ENCODE data around the gene RADIL. TPM values are rescaled to one million over a fixed set of nuclear protein-coding genes. Genes with fewer than 3 reads are reported as not detected.

Gene RADIL
- total RNA-seq, 4 donors from 2014 or later = 0.80 to 6.2 (median 1.7) TPM

- TF ChIP-seq POLR2A (IDR thresholded peaks at IDR 0.05) = peak; percentile 25
- TF ChIP-seq POLR2AphosphoS5 (IDR thresholded peaks at IDR 0.05) = peak in 1 of 3 donors; percentile 28
- TF ChIP-seq, protein P1, sequence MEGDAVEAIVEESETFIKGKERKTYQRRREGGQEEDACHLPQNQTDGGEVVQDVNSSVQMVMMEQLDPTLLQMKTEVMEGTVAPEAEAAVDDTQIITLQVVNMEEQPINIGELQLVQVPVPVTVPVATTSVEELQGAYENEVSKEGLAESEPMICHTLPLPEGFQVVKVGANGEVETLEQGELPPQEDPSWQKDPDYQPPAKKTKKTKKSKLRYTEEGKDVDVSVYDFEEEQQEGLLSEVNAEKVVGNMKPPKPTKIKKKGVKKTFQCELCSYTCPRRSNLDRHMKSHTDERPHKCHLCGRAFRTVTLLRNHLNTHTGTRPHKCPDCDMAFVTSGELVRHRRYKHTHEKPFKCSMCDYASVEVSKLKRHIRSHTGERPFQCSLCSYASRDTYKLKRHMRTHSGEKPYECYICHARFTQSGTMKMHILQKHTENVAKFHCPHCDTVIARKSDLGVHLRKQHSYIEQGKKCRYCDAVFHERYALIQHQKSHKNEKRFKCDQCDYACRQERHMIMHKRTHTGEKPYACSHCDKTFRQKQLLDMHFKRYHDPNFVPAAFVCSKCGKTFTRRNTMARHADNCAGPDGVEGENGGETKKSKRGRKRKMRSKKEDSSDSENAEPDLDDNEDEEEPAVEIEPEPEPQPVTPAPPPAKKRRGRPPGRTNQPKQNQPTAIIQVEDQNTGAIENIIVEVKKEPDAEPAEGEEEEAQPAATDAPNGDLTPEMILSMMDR (IDR thresholded peaks at IDR 0.05) = no peak
- TF ChIP-seq EP300 (IDR thresholded peaks at IDR 0.05; ENCODE audit: low read depth) = no peak
- DNase-seq = no peak
- in situ Hi-C loops (cut with MboI; ENCODE audit: low pct_ligation_motif_present in 1 of 4, low pct_unique_long_range_greater_than_20kb in 1 of 4, low sequenced_read_pairs in 3 of 4) (loop anchor here in 1 of 4 donors (10.0 kb wide), 1 partner anchor 292 kb away; no protein-coding TSS in a partner anchor), intact Hi-C loops (cut with DNase I; ENCODE audit: low total_unique reads) (loop anchor here (5.0 kb wide), 1 partner anchor 290 kb away; no protein-coding TSS in a partner anchor)
- Histone ChIP-seq H3K27me3 (no peaks in the 10 kb centered on the region), H3K27ac (peak overlapping the region; percentile 33 to 69 (median 54)), H3K36me3 (peaks cover 0 to 14% (median 7%) of the 10 kb centered on the region in 4 donors), H3K4me3 (peak overlapping the region in 3 of 4 donors; percentile 30 to 49 (median 47)), H3K9me3 (no peaks in the 10 kb centered on the region), H3K4me1 (peaks cover 0 to 15% (median 13%) of the 10 kb centered on the region in 4 donors)
- WGBS, 2 donors (ENCODE audit: low coverage in 1 of 2) = 72% methylated on average over 45 of the region's 47 CpGs; no CpG with 5 or more reads in 1 of the 2 donors
These were observed 90.9 kb downstream of the RADIL start for GRCh38 chr7:4792537-4793126.

DNA sequence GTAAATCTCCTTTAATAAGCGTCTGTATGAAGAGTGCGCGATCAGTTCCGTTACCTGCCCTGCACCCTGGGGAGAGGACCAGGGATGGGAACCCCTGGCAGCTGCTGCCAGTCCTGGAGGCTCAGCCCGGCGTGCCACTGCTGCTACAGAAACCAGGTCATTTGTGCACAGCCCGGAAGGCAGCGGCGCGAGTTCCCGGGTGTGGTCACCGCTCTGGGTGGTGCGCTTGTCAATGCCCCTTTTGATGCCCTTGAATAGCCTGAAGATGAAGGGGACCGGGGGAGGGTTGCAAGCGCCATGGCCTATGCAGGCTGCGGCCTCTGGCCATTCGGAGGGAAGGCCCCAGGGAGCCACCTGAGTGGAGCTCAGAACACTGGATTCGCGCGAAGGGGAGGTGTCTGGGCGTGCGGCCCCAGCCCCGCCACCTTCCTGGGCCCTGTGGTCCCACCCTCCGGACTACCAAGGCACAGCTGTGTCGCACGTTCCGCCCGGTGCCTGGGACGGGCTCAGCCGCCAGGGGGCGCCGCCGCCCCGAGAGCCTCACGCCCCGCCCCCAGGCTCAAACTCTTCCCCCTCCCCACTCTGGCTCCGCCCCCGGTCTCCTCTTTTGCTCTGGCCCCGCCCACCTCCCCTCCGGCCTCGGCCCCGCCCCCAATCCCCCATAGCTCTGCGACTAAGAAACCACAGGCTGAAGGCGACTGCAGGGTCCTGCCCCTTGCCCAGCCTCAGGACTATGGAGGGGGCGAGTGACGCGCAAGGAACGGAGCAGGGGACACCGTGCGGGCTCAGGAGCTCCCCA, 91.6 kb downstream of the RADIL start:
- Histone ChIP-seq H3K9me3 (no peaks in the 10 kb centered on the region), H3K27me3 (no peaks in the 10 kb centered on the region), H3K27ac (peak overlapping the region; percentile 33 to 69 (median 54)), H3K36me3 (peaks cover 0 to 20% (median 8%) of the 10 kb centered on the region in 4 donors), H3K4me1 (peaks cover 0 to 15% (median 13%) of the 10 kb centered on the region in 4 donors), H3K4me3 (peak overlapping the region in 3 of 4 donors; percentile 30 to 49 (median 47))
- 75% methylated on average over 41 of the region's 50 CpGs; no CpG with 5 or more reads in 1 of the 2 donors for WGBS, 2 donors (ENCODE audit: low coverage in 1 of 2)
- in situ Hi-C loops (cut with MboI; ENCODE audit: low pct_ligation_motif_present in 1 of 4, low pct_unique_long_range_greater_than_20kb in 1 of 4, low sequenced_read_pairs in 3 of 4) (loop anchor here in 1 of 4 donors (10.0 kb wide), 1 partner anchor 293 kb away; no protein-coding TSS in a partner anchor), intact Hi-C loops (cut with DNase I; ENCODE audit: low total_unique reads) (loop anchor here (5.0 kb wide), 1 partner anchor 290 kb away; no protein-coding TSS in a partner anchor)
- TF ChIP-seq EP300 (IDR thresholded peaks at IDR 0.05; ENCODE audit: low read depth) (no peak), POLR2A (IDR thresholded peaks at IDR 0.05) (no peak), POLR2AphosphoS5 (IDR thresholded peaks at IDR 0.05) (no peak)
- TF ChIP-seq, protein P1 (IDR thresholded peaks at IDR 0.05) = peak; percentile 51 to 90 (median 73)
- peak; percentile 62 for DNase-seq

DNA sequence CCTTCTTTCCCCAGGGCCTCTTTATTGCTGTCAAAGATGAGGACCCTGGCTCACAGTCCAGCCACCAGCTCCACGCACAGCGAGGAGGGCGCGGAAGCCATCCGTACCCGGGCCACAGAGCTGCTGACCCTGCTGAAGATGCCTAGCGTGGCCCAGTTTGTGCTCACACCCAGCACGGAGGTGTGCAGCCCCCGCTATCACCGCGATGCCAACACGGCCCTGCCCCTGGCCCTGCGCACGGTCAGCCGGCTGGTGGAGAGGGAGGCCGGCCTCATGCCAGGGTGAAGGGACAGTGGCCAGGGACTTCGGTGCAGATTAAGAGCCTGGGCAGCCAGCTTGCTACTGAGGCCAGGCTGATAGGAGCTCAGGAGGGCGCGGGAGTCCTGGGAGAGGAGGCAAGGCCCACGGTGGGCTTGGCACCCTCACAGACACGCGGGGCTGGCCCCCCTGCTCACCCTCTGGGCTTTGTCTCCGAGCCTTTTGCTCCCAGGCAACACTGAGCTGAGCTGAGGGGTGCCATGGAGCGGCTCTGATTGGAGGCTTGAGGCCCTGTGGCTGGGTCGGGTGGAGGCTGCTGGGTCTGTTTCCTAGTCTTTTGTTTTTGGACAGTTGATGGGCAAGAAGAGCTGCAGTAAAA, 92.3 kb downstream of the RADIL start:
- peaks cover 0 to 15% (median 13%) of the 10 kb centered on the region in 4 donors for H3K4me1 ChIP-seq
- H3K9me3 ChIP-seq = no peaks in the 10 kb centered on the region
- DNase-seq = no peak
- intact Hi-C loops (cut with DNase I; ENCODE audit: low total_unique reads) (loop anchor here (5.0 kb wide), 1 partner anchor 291 kb away; no protein-coding TSS in a partner anchor), in situ Hi-C loops (cut with MboI; ENCODE audit: low pct_ligation_motif_present in 1 of 4, low pct_unique_long_range_greater_than_20kb in 1 of 4, low sequenced_read_pairs in 3 of 4) (loop anchor here in 1 of 4 donors (10.0 kb wide), 1 partner anchor 294 kb away; no protein-coding TSS in a partner anchor)
- no peaks in the 10 kb centered on the region for H3K27me3 ChIP-seq
- H3K27ac ChIP-seq = no peak overlapping the region
- TF ChIP-seq POLR2A (IDR thresholded peaks at IDR 0.05) (no peak), EP300 (IDR thresholded peaks at IDR 0.05; ENCODE audit: low read depth) (no peak), POLR2AphosphoS5 (IDR thresholded peaks at IDR 0.05) (no peak)
- TF ChIP-seq, protein P1 (IDR thresholded peaks at IDR 0.05) = no peak
- peaks cover 0 to 27% (median 11%) of the 10 kb centered on the region in 4 donors for H3K36me3 ChIP-seq
- 95% methylated on average over 19 of the region's 25 CpGs; no CpG with 5 or more reads in 1 of the 2 donors for WGBS, 2 donors (ENCODE audit: low coverage in 1 of 2)
- no peak overlapping the region for H3K4me3 ChIP-seq
